Measurements from ENCODE around the gene BHLHE40. TPM values are rescaled to one million over a fixed set of nuclear protein-coding genes. Genes with fewer than 3 reads are reported as not detected.
"Not testable (repeated sequence)": the region's sequence is repeated elsewhere in the genome, so short reads cannot be mapped to it uniquely, and the experiment has no call there.

BHLHE40 gene
- total RNA-seq, 2 experiments from 2014 or later: 208 to 225 TPM

DNA sequence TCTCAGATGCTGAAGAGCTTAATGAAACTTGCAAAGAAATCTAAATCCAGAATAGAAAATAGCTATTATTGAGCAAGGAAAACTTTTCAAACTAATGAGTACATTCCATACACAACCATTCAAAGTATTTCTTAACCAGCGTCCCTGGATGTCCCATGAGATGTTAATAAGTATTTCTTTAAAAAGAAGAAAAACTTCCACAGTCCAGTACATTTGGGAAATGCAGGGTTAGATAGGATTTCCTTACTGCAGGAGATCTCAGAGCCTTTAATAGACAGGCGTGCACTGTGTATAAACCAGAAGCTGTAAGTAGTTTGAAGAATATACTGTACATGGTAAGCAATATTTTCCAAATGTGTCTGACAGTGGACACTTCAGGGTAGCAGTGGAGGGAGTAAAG lies 29.6 kb upstream of the BHLHE40 start:
- H3K27ac Mint-ChIP-seq: no peak overlapping the region
- DNase-seq: no peak
- POLR2A ChIA-PET: no interaction called here
- ATAC-seq (ENCODE audit: low read depth): no peak
- no peaks in the 10 kb centered on the region for H3K9me3 Mint-ChIP-seq
- H3K4me3 Mint-ChIP-seq: no peak overlapping the region
- H3K4me1 Mint-ChIP-seq: no peaks in the 10 kb centered on the region
- no peaks in the 10 kb centered on the region for H3K36me3 Mint-ChIP-seq
- H3K27me3 Mint-ChIP-seq: no peaks in the 10 kb centered on the region

DNA sequence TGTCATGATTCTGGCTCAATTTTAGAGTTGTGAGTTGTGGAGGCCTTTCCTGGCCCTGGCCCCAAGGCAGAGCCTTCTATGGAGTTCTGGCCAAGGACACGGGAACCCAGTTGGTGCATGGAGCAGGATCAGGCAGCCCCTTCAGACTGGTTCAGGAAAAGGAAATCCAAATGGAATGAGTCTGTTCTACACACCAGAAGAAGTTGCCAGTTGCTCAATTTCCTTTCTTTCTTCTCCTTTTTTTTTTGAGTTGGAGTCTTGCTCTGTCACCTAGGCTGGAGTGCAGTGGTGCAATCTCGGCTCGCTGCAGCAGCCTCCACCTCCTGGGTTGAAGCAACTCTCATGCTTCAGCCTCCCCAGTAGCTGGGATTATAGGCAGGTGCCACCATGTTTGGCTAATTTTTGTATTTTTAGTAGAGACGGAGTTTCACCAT lies 28.9 kb upstream of the BHLHE40 start:
- Mint-ChIP-seq H3K4me1 (no peaks in the 10 kb centered on the region), H3K4me3 (no peak overlapping the region), H3K27ac (no peak overlapping the region), H3K9me3 (no peaks in the 10 kb centered on the region), H3K36me3 (no peaks in the 10 kb centered on the region), H3K27me3 (no peaks in the 10 kb centered on the region)
- POLR2A ChIA-PET: no interaction called here
- DNase-seq (no peak), ATAC-seq (ENCODE audit: low read depth) (no peak)

DNA sequence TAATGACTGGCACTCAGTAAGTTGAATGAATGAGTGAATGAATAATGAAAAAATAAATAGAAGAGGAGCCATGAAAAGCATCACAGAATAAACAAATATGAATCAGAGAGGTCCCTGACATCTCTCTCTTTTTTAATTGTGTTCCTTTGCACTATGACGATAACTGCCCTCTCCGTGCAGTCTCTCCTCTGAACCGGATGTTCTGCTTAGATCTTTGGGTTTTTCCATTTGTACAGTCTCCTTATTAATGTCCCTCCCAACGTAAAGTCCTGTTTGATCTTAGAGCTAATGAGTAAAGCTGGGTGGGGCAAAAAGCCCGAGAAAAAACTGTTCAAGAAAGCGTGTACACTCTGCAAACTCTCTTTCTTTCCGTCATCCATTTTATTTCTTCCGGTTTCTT lies 28.3 kb upstream of the BHLHE40 start:
- peaks cover 2% of the 10 kb centered on the region for H3K27me3 Mint-ChIP-seq
- DNase-seq (no peak), ATAC-seq (ENCODE audit: low read depth) (no peak)
- H3K4me3 Mint-ChIP-seq: no peak overlapping the region
- no peaks in the 10 kb centered on the region for H3K36me3 Mint-ChIP-seq
- H3K4me1 Mint-ChIP-seq: no peaks in the 10 kb centered on the region
- H3K27ac Mint-ChIP-seq: no peak overlapping the region
- POLR2A ChIA-PET: no interaction called here
- H3K9me3 Mint-ChIP-seq: no peaks in the 10 kb centered on the region

DNA sequence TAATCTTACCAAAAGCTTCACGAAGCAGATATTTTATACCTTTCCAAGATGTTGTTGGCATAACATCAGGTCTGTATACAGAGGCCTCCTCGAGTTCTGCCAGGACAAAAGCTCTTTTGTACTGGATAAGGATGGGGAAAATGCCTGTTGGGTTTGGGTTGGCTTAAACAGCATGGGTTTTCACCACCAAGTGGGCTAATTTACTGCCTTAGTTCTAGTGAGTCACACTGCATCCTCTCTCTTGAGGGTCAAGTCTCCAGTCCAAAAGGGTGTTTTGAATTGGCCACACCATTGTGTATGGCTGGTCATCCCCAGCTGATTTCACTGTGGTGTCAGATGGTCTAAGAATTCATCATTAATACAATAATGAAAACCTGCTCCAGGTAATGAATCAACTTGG lies 26.1 kb upstream of the BHLHE40 start:
- Mint-ChIP-seq H3K36me3 (peaks cover 8% of the 10 kb centered on the region), H3K27ac (no peak overlapping the region), H3K9me3 (peaks cover 2% of the 10 kb centered on the region), H3K27me3 (peaks cover 2% of the 10 kb centered on the region), H3K4me1 (peaks cover 4% of the 10 kb centered on the region), H3K4me3 (no peak overlapping the region)
- no peak for ATAC-seq (ENCODE audit: low read depth)
- no peak for DNase-seq
- POLR2A ChIA-PET: no interaction called here

DNA sequence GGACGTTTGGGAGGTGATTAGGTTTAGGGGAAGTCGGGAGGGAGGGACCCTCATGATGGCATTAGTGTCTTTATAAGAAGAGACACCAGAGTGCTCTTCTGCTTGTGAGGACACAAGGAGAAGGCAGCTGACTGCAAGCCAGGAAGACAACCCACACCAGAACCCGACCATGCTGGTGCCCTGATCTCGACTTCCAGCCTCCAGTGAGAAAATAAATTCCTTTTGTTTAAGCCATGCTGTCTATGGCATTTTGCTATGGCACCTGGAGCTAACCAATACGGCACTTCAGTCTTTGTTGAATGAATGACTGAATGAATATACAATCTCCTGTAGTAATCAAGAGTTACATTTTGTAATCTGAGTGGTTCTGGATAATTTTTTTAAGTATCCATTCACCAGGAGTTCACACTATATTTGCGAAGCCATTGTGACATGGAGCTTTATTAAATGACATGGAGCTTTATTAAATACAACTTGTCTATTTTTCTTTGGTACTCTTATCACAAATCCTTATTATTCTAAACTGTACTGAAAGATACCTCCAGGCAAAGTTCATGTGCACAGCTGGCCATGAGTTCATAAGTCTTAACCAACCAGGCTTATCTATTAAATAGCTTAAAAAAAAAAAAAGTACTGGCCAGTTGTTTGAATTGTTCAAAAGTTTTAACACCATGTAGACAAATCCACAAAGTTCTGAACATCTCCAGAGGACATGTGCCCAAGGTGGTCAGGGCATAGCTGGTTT lies 24.8 kb upstream of the BHLHE40 start:
- no peak for DNase-seq
- Mint-ChIP-seq H3K27ac (no peak overlapping the region), H3K36me3 (peaks cover 17% of the 10 kb centered on the region), H3K9me3 (peaks cover 10% of the 10 kb centered on the region), H3K4me3 (no peak overlapping the region), H3K4me1 (peaks cover 4% of the 10 kb centered on the region), H3K27me3 (peaks cover 4% of the 10 kb centered on the region)
- POLR2A ChIA-PET: interaction anchor here (1.9 kb wide), 1 partner anchor 23 kb away, joined by 6 read pairs; no protein-coding TSS in a partner anchor
- ATAC-seq (ENCODE audit: low read depth): no peak

DNA sequence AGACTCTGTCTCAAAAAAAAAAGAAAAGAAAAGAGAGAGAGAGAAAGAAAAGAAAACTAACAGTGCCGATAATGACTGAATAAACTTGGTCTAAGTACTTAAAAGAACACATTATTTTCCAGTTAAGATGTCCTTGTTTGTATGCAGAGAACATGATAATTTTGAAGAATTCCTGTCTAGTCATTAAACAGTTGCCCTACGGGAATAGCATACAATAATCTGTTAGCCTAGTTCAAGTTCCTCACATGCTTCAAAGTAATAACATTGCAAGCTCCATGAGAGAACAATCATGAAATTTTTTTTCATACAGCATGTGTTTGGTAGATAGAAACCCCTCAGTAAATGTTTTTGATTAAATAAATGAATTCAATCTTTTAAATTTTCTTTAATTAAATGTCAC lies 23.1 kb upstream of the BHLHE40 start:
- ATAC-seq (ENCODE audit: low read depth): no peak
- POLR2A ChIA-PET: no interaction called here
- Mint-ChIP-seq H3K36me3 (peaks cover 22% of the 10 kb centered on the region), H3K4me3 (no peak overlapping the region), H3K27me3 (peaks cover 4% of the 10 kb centered on the region), H3K4me1 (peaks cover 4% of the 10 kb centered on the region), H3K27ac (no peak overlapping the region), H3K9me3 (peaks cover 12% of the 10 kb centered on the region)
- no peak for DNase-seq

DNA sequence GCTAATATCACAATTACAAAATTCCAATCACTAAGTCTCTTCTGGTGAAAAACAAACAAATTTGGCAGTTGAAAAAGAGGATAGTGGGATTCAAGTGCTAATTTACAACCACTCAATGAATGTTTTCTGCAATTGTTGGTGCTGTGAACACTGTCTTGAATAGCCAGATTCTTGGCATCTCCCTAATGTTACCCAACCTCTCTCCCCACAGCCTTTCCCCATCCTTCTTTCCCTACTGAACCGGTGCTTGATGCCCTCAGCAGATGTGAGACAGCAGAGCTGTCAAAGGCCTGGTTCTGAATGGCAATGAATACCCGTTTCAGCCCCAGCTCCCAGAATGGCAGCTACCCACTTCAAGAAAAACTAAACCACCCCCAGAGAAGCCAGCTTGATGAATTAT lies 22.5 kb upstream of the BHLHE40 start:
- Mint-ChIP-seq H3K27me3 (peaks cover 4% of the 10 kb centered on the region), H3K36me3 (peaks cover 22% of the 10 kb centered on the region), H3K9me3 (peaks cover 12% of the 10 kb centered on the region), H3K27ac (peak overlapping the region; percentile 44), H3K4me3 (no peak overlapping the region), H3K4me1 (peaks cover 4% of the 10 kb centered on the region)
- no peak for ATAC-seq (ENCODE audit: low read depth)
- no peak for DNase-seq
- POLR2A ChIA-PET: no interaction called here

DNA sequence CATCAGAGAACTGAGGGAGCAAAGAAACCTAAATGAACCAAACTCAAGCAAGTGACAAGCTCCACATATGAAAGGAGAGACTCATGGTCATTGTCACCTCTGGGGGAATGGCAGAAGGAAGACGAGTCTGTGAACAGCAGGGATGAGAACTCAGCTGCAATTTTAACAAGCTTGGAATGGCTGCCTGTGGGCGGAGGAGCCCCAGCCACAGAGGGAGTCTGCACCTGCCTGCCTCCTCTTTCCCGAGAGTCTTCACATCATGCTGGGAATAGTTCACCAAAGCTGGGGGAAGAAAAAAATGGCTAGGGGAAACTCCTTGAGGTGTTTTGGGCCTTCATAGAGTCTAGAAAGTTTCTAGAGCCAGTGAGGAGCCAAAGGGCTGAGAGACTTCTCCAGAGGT lies 21.3 kb upstream of the BHLHE40 start:
- H3K4me1 Mint-ChIP-seq: peaks cover 4% of the 10 kb centered on the region
- H3K9me3 Mint-ChIP-seq: peaks cover 12% of the 10 kb centered on the region
- no peak overlapping the region for H3K27ac Mint-ChIP-seq
- POLR2A ChIA-PET: no interaction called here
- H3K27me3 Mint-ChIP-seq: peaks cover 4% of the 10 kb centered on the region
- no peak for DNase-seq
- ATAC-seq (ENCODE audit: low read depth): no peak
- peaks cover 24% of the 10 kb centered on the region for H3K36me3 Mint-ChIP-seq
- no peak overlapping the region for H3K4me3 Mint-ChIP-seq

DNA sequence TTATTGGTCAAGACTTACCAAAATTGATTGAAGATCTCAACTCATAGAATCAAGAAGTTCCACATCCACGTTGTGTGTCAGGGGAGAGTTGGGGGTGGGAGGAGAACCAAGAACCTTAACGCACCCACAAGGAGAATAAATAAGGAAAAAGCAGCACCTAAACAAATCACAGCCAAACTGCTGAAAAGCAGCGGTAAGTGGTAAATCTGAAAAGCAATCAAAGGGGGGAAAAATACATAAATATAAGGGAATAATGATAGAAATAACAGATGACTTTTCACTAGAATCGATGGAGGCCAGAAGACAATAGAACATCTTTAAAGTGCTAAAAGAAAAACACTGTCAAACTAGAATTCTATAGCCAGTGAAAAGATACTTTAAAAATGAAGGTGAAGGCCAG lies 20.1 kb upstream of the BHLHE40 start:
- Mint-ChIP-seq H3K36me3 (peaks cover 28% of the 10 kb centered on the region), H3K4me1 (peaks cover 4% of the 10 kb centered on the region), H3K4me3 (no peak overlapping the region), H3K27ac (no peak overlapping the region), H3K27me3 (peaks cover 4% of the 10 kb centered on the region), H3K9me3 (peaks cover 12% of the 10 kb centered on the region)
- ATAC-seq (ENCODE audit: low read depth) (no peak), DNase-seq (no peak)
- POLR2A ChIA-PET: no interaction called here

DNA sequence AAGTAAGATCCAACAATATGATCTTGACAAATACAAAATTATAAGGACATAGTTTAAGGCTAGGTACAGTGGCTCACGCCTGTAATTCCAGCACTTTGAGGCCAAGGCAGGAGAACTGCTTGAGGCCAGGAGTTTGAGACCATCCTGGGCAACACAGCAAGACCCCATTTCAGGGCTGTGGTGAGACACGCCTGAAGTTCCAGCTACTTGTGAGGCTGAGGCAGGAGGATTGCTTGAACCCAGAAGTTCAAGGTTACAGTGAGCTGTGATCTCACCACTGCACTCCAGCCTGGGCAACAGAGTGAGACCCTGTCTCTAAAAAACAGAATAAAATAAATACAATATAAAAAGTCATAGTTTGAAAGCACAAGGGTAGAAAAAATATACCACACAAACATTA lies 17.4 kb upstream of the BHLHE40 start:
- H3K27me3 Mint-ChIP-seq; DNase-seq; ATAC-seq (ENCODE audit: low read depth); H3K27ac Mint-ChIP-seq; H3K4me3 Mint-ChIP-seq; POLR2A ChIA-PET: not testable (repeated sequence)
- peaks cover 34% of the 10 kb centered on the region for H3K36me3 Mint-ChIP-seq
- peaks cover 18% of the 10 kb centered on the region for H3K9me3 Mint-ChIP-seq
- peaks cover 10% of the 10 kb centered on the region for H3K4me1 Mint-ChIP-seq

DNA sequence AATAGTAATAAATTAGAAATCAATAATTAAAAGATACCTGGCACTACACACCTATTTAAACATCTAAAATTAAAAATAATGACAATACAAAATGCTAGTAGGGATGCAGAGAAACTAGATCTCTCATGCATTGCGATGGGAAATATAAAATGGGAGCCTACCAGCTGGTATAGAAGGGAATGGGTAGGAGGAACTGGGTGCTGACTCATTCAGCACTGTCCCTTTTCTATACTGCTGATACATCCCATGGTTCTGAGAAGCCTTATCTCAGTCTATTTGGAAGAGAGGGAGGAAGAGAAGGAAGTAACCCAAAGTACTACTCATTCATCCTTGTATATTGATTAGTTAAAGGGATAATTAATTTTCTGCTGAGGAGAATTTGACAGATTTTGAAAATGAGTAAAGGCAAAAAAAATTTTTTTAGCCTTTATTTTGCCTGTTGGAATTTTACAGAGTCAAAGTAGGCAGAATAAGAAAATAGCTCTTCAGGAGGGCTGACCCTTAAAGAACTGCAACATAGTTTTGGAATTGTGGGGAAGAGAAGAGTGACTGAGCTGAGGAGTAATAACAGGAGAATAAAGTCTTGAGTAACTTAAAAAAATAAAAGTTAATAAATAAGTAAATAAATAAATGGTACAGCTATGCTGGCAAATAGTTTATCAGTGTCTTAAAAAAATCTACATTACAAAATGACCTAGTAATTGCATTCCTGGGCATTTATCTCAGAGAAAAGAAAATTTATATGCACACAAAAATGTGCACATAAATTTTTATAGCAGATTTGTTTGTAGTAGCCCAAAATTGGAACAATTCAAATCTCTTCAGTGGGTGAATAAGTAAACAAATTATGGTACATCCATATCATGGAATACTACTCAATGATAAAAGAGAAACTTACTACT lies 15.3 kb upstream of the BHLHE40 start:
- ATAC-seq (ENCODE audit: low read depth) (no peak), DNase-seq (no peak)
- POLR2A ChIA-PET: no interaction called here
- Mint-ChIP-seq H3K27me3 (peaks cover 2% of the 10 kb centered on the region), H3K4me3 (no peak overlapping the region), H3K9me3 (peaks cover 26% of the 10 kb centered on the region), H3K36me3 (peaks cover 43% of the 10 kb centered on the region), H3K27ac (no peak overlapping the region), H3K4me1 (peaks cover 11% of the 10 kb centered on the region)

DNA sequence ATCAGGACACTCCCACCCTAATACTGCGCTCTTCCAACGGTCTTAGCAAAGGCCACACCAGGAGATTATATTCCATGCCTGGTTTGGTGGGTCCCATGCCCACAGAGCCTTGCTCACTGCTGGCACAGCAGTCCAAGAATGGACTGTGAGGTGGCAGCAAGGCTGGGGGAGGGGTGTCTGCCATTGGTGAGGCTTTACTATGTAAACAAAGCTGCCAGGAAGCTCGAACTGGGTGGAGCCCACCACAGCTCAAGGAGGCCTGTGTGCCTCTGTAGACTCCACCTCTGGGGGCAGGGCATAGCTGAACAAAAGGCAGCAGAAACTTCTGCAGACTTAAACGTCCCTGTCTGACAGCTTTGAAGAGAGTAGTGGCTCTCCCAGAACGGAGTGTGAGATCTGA lies 13.2 kb upstream of the BHLHE40 start:
- Mint-ChIP-seq H3K9me3 (peaks cover 26% of the 10 kb centered on the region), H3K36me3 (peaks cover 42% of the 10 kb centered on the region), H3K4me1 (peaks cover 11% of the 10 kb centered on the region)
- H3K27ac Mint-ChIP-seq, H3K27me3 Mint-ChIP-seq, DNase-seq, H3K4me3 Mint-ChIP-seq: not testable (repeated sequence)
- peak; percentile 39 for ATAC-seq (ENCODE audit: low read depth)
- POLR2A ChIA-PET: interaction anchor here (1.0 to 1.2 kb wide), 2 partner anchors 10 to 13 kb away, joined by 3 read pairs; partner anchors contain the start of gene BHLHE40

DNA sequence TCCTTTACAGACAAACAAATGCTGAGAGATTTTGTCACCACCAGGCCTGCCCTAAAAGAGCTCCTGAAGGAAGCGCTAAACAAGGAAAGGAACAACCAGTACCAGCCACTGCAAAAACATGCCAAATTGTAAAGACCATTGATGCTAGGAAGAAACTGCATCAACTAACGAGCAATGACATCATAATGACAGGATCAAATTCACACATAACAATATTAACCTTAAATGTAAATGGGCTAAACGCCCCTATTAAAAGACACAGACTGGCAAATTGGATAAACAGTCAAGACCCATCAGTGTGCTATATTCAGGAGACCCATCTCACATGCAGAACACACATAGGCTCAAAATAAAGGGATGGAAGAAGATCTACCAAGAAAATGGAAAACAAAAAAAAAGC lies 11.6 kb upstream of the BHLHE40 start:
- H3K27ac Mint-ChIP-seq; H3K27me3 Mint-ChIP-seq; POLR2A ChIA-PET; H3K4me3 Mint-ChIP-seq; DNase-seq; ATAC-seq (ENCODE audit: low read depth): not testable (repeated sequence)
- Mint-ChIP-seq H3K36me3 (peaks cover 46% of the 10 kb centered on the region), H3K4me1 (peaks cover 11% of the 10 kb centered on the region), H3K9me3 (peaks cover 28% of the 10 kb centered on the region)

DNA sequence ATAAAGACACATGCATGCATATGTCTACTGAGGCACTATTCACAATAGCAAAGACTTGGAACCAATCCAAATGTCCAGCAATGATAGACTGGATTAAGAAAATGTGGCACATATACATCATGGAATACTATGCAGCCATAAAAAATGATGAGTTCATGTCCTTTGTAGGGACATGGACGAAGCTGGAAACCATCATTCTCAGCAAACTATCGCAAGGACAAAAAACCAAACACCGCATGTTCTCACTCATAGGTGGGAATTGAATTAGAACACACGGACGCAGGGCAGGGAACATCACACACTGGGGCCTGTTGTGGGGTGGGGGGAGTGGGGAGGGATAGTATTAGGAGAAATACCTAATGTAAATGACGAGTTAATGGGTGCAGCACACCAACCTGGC lies 7.8 kb upstream of the BHLHE40 start:
- H3K27me3 Mint-ChIP-seq; DNase-seq; H3K4me3 Mint-ChIP-seq; ATAC-seq (ENCODE audit: low read depth); POLR2A ChIA-PET; H3K27ac Mint-ChIP-seq: not testable (repeated sequence)
- peaks cover 51% of the 10 kb centered on the region for H3K36me3 Mint-ChIP-seq
- H3K4me1 Mint-ChIP-seq: peaks cover 18% of the 10 kb centered on the region
- H3K9me3 Mint-ChIP-seq: peaks cover 30% of the 10 kb centered on the region

Data from activated naive CD8-positive, alpha-beta T cell treated with anti-CD3 and anti-CD28 coated beads, Interleukin-2, amount 10 ng/mL, durations not matched to agents 7 days and 5 days (primary cell).